ENCODE data around the gene GALNT10. TPM values are rescaled to one million over a fixed set of nuclear protein-coding genes. Genes with fewer than 3 reads are reported as not detected.

GALNT10 gene
- total and polyA plus RNA-seq, 10 of the 15 experiments (the other 5 are each of a cell fraction or from before 2014, with no cell fraction given): 3.9 to 35.4 (median 15.5) TPM

DNA sequence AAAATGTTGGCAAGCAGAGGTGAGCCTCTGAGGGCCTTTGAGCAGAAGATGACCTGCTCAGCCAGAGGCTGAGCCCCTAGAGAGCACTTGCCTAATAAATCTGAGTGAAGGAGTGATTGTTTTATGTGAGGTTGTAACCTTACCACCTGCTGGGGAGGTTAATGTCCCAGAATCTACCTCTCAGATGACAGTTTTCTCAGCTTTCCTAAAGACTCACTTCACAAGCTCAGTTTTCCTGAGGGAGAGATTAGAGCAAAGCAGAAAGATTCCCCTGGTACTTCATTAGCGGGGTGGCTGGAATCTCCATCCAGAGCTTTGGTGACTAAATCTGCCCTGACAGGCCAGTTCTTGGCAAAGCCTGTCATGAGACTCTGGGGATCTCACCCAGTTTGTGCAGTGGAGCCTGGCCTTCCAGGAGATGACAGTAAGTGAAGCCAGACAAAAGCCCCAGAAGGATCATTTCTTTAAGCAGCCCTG lies 48.8 kb upstream of the GALNT10 start:
- no peak overlapping the region for H3K4me3 ChIP-seq
- H4K20me1 ChIP-seq (ENCODE audit: control insufficient read depth, insufficient read depth): no peaks in the 10 kb centered on the region
- H3K27me3 ChIP-seq (replicated peaks in 1 of 2; ENCODE audit: control insufficient read depth in 2 of 2, insufficient read depth in 2 of 2, low read length in 1 of 2): no peaks in the 10 kb centered on the region
- no peaks in the 10 kb centered on the region for H3K9me3 ChIP-seq (replicated peaks; ENCODE audit: control insufficient read depth, insufficient read depth, low read length)
- no peaks in the 10 kb centered on the region for H3K36me3 ChIP-seq (ENCODE audit: control insufficient read depth in 2 of 2, insufficient read depth in 2 of 2, low read length in 1 of 2)
- no peak for DNase-seq (ENCODE audit: low read depth, low spot score)
- in situ Hi-C loops (cut with MboI): no loop called here
- H3K4me1 ChIP-seq (ENCODE audit: control insufficient read depth, insufficient read depth, low read length): no peaks in the 10 kb centered on the region
- ChIA-PET POLR2A (no interaction called here), SMC1A (ENCODE audit: uncharacterized antibody, unreplicated experiment) (interaction anchor here (0.7 kb wide), 1 partner anchor 275 kb away, joined by 3 read pairs; no protein-coding TSS in a partner anchor), CTCF (no interaction called here), RAD21 (ENCODE audit: unreplicated experiment) (no interaction called here)
- no peak overlapping the region for H3K4me2 ChIP-seq (ENCODE audit: control insufficient read depth, insufficient read depth)
- H3K27ac ChIP-seq (ENCODE audit: control insufficient read depth, insufficient read depth): no peak overlapping the region
- intact Hi-C loops (cut with micrococcal nuclease; ENCODE audit: unreplicated experiment): no loop called here
- no TSS peak for BruUV-seq (replicated peaks)
- no peaks in the 10 kb centered on the region for H3K79me2 ChIP-seq (ENCODE audit: control insufficient read depth, insufficient read depth, low read length)
- H2AFZ ChIP-seq (ENCODE audit: control insufficient read depth, low read depth, low read length): no peak overlapping the region
- no peak overlapping the region for H3K9ac ChIP-seq (ENCODE audit: control insufficient read depth, insufficient read depth, low read length)
- WGBS (ENCODE audit: insufficient coverage, insufficient replicate concordance, low lambda C conversion rate, missing lambda C conversion rate): 28% methylated on average over 1 of the region's 1 CpG
- no peak for FAIRE-seq
- ATAC-seq: no peak
- TF ChIP-seq FOXK2 (IDR thresholded peaks at IDR 0.05) (no peak), SMC3 (IDR thresholded peaks at IDR 0.05; ENCODE audit: borderline replicate concordance, low read length) (no peak), NR2C2 (IDR thresholded peaks at IDR 0.05; ENCODE audit: borderline replicate concordance, control insufficient read depth, insufficient read length, low read depth) (no peak), BHLHE40 (IDR thresholded peaks at IDR 0.05; ENCODE audit: borderline replicate concordance in 1 of 2, low read depth in 2 of 2, low read length in 1 of 2) (no peak), BRCA1 (IDR thresholded peaks at IDR 0.05; ENCODE audit: low read depth, low read length) (no peak), NFYB (IDR thresholded peaks at IDR 0.05; ENCODE audit: insufficient read depth, low read depth, low read length) (no peak), ETV6 (conservative IDR thresholded peaks at IDR 0.05 in 1 of 2, IDR thresholded peaks at IDR 0.05 in 1 of 2; ENCODE audit: borderline replicate concordance in 1 of 2, low read depth in 1 of 2) (no peak), NFYA (IDR thresholded peaks at IDR 0.05; ENCODE audit: borderline replicate concordance, low read depth, low read length) (no peak)
- TF ChIP-seq, protein P1, sequence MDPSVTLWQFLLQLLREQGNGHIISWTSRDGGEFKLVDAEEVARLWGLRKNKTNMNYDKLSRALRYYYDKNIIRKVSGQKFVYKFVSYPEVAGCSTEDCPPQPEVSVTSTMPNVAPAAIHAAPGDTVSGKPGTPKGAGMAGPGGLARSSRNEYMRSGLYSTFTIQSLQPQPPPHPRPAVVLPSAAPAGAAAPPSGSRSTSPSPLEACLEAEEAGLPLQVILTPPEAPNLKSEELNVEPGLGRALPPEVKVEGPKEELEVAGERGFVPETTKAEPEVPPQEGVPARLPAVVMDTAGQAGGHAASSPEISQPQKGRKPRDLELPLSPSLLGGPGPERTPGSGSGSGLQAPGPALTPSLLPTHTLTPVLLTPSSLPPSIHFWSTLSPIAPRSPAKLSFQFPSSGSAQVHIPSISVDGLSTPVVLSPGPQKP (IDR thresholded peaks at IDR 0.05; ENCODE audit: low read depth, low read length): no peak
- TF ChIP-seq, protein P2, sequence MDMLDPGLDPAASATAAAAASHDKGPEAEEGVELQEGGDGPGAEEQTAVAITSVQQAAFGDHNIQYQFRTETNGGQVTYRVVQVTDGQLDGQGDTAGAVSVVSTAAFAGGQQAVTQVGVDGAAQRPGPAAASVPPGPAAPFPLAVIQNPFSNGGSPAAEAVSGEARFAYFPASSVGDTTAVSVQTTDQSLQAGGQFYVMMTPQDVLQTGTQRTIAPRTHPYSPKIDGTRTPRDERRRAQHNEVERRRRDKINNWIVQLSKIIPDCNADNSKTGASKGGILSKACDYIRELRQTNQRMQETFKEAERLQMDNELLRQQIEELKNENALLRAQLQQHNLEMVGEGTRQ (IDR thresholded peaks at IDR 0.05; ENCODE audit: borderline replicate concordance, low read depth, low read length): no peak
- TF ChIP-seq, protein P3, sequence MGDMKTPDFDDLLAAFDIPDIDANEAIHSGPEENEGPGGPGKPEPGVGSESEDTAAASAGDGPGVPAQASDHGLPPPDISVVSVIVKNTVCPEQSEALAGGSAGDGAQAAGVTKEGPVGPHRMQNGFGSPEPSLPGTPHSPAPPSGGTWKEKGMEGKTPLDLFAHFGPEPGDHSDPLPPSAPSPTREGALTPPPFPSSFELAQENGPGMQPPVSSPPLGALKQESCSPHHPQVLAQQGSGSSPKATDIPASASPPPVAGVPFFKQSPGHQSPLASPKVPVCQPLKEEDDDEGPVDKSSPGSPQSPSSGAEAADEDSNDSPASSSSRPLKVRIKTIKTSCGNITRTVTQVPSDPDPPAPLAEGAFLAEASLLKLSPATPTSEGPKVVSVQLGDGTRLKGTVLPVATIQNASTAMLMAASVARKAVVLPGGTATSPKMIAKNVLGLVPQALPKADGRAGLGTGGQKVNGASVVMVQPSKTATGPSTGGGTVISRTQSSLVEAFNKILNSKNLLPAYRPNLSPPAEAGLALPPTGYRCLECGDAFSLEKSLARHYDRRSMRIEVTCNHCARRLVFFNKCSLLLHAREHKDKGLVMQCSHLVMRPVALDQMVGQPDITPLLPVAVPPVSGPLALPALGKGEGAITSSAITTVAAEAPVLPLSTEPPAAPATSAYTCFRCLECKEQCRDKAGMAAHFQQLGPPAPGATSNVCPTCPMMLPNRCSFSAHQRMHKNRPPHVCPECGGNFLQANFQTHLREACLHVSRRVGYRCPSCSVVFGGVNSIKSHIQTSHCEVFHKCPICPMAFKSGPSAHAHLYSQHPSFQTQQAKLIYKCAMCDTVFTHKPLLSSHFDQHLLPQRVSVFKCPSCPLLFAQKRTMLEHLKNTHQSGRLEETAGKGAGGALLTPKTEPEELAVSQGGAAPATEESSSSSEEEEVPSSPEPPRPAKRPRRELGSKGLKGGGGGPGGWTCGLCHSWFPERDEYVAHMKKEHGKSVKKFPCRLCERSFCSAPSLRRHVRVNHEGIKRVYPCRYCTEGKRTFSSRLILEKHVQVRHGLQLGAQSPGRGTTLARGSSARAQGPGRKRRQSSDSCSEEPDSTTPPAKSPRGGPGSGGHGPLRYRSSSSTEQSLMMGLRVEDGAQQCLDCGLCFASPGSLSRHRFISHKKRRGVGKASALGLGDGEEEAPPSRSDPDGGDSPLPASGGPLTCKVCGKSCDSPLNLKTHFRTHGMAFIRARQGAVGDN (IDR thresholded peaks at IDR 0.05): no peak
- TF ChIP-seq, protein P4, sequence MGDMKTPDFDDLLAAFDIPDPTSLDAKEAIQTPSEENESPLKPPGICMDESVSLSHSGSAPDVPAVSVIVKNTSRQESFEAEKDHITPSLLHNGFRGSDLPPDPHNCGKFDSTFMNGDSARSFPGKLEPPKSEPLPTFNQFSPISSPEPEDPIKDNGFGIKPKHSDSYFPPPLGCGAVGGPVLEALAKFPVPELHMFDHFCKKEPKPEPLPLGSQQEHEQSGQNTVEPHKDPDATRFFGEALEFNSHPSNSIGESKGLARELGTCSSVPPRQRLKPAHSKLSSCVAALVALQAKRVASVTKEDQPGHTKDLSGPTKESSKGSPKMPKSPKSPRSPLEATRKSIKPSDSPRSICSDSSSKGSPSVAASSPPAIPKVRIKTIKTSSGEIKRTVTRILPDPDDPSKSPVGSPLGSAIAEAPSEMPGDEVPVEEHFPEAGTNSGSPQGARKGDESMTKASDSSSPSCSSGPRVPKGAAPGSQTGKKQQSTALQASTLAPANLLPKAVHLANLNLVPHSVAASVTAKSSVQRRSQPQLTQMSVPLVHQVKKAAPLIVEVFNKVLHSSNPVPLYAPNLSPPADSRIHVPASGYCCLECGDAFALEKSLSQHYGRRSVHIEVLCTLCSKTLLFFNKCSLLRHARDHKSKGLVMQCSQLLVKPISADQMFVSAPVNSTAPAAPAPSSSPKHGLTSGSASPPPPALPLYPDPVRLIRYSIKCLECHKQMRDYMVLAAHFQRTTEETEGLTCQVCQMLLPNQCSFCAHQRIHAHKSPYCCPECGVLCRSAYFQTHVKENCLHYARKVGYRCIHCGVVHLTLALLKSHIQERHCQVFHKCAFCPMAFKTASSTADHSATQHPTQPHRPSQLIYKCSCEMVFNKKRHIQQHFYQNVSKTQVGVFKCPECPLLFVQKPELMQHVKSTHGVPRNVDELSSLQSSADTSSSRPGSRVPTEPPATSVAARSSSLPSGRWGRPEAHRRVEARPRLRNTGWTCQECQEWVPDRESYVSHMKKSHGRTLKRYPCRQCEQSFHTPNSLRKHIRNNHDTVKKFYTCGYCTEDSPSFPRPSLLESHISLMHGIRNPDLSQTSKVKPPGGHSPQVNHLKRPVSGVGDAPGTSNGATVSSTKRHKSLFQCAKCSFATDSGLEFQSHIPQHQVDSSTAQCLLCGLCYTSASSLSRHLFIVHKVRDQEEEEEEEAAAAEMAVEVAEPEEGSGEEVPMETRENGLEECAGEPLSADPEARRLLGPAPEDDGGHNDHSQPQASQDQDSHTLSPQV (IDR thresholded peaks at IDR 0.05): no peak
